Stimulated activated CD8-positive, alpha-beta memory T cell treated with anti-CD3 and anti-CD28 coated beads, Interleukin-12 subunit alpha, Interleukin-12 subunit beta, amount 100 ng/mL, for 24 hours (primary cell): ENCODE data around the gene ATP6V1G2.

Source experiments
- DNase-seq: peaks from one replicate; pipeline ENCODE4 v3.0.0-alpha.2; 2020; ENCODE audit errors: extremely low read depth

Gene ATP6V1G2

GRCh38 chr6:31547727-31548543 lies 1.5 kb upstream of the ATP6V1G2 start:
- DNase-seq = no peak

- peak; percentile 81 for DNase-seq
Observed at GRCh38 chr6:31546958-31547726, 734 bp upstream of the ATP6V1G2 start, which contains the start of gene NFKBIL1. TSS of gene NFKBIL1 (plus strand) at chr6:31547608. CDS start at chr6:31547695, 87 bp downstream.

DNA sequence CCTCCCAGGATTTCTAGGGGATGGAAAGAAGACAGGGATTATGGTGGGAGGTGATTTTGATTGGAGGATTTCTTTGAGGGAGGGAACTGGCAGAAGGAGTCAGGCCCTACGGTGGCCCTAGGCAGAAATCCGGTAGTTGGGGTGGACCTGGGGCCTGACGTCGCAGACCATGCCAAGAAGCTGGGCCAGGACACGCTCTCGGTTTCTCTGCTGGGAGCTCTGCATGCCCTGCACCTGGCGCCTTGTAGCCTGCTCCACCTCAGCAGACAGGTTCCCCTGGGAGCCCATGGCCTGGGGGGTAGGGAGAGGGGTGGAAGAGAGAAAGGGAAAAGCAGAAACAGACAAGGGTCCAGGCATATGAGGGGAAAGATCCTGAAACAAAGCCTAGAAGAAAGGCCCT lies 1.1 kb downstream of the ATP6V1G2 start:
- no peak for DNase-seq

- no peak for DNase-seq
Observed at GRCh38 chr6:31544676-31545075, 1.7 kb downstream of the ATP6V1G2 start.

DNA sequence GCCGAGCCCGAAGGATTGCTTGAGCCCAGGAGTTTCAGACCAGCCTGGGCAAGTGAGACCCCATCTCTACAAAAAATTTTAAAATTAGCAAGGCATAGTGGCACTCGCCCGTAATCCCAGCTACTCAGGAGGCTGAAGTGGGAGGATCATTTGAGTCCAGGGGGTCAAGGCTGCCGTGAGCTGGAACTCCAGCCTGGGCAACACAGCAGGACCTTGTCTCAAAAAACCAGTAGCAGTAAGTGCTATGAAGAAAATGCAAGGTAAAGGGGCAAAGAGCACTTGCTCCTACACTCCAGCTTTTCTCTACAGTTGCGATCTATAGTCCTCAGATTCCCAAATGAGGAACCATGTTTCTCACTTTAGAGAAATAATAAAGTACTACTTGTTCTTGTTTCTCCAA lies 2.8 kb downstream of the ATP6V1G2 start:
- DNase-seq = no peak

DNA sequence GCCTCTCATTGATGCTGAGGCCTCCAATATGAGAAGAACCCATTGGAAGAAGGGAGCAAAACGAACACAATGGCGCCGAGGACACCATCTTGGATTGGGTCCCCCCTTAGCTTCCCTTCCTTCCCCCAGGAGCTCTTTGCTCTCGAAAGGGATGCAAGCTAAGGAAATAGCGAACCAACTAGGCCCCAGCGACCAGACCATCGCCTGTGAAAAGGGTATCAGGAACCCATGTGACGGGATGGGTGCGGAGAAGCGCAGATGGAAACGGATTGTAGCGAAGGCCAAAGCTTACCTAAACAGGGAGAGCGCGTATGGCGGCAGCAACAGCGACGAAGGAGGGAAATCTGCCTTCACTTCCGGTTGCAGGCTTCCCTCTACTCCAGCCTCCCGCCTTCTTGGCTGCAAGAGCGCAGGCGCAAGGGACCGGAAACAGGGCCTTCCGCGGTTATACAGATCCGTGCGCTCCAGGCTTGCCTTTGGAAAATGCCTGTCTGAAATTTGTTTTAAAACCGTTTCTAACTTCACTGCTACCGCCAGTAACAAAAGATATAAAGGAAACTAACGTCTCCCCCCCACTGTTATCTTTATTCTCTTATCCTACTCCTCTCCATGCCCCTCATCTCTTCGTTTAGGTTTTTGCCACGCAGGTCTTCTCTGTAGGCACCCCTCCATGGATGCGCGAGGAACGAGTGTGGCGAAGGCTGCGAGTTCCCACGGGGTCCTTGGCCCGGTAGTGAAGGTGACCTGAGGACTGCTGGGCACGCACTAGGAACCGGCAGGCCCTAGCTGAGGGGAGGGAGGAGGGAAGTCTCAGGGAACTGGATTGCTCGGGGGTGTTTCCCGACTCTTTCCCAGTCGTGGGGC lies 4.5 kb downstream of the ATP6V1G2 start, which contains the start of gene DDX39B:
TSS of gene DDX39B (minus strand) at position 346 of the 864 bp plus-strand sequence. CDS start 1,471 bp downstream, outside the sequence.
- DNase-seq = peak; percentile 84

DNA sequence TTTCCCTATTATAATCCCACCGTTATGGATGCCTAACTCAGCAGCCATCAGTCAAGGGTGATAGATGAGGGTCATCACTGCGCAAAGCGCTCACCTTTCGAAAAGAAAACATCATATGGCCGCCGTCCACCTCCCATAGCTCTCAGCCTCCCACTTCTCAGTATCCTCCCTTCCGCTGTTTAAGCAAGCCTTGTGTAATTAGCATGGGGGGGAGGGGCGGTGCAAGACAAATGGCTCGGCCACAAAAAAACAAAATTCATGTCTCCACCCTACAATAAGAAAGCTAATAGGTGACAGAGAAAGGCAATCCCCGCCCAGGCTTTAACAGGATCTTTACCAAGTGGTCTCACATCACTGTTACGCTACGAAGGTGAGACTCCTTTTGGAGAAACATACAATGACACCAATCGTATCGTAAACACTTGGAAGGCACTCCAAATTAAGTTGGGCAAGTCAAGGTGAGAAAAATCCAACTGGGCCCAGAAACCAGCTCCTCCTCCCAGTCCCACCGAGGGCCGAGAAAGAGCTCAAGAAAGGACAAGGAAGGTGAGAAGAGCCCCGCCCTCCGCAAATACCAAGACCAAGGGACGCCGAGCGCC lies 5.2 kb downstream of the ATP6V1G2 start:
- DNase-seq = no peak

DNA sequence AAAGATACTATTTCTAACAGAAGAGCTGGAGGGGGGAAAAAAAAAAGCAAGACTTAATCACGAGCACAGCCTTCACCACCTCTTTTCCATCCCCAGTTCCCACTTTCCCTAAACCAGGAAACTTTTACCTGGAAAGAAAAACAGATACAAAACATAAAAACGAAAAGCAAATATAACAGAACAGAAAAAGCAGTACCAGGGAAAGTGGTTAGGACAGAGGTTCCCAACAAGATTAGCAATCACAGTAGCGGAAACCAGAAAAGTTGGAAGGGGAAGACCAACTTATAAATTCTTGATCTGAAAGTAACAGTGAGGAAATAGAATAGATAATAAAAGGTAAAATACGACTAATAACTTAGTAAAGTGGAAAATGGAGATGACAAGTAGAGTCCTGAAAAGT lies 5.8 kb downstream of the ATP6V1G2 start:
- no peak for DNase-seq

GRCh38 chr6:31538805-31539400 lies 7.5 kb downstream of the ATP6V1G2 start:
- DNase-seq = no peak

- no peak for DNase-seq
Observed at GRCh38 chr6:31535538-31536324, 10.7 kb downstream of the ATP6V1G2 start.

- no peak for DNase-seq
Observed at GRCh38 chr6:31534521-31535040, 11.8 kb downstream of the ATP6V1G2 start.

DNA sequence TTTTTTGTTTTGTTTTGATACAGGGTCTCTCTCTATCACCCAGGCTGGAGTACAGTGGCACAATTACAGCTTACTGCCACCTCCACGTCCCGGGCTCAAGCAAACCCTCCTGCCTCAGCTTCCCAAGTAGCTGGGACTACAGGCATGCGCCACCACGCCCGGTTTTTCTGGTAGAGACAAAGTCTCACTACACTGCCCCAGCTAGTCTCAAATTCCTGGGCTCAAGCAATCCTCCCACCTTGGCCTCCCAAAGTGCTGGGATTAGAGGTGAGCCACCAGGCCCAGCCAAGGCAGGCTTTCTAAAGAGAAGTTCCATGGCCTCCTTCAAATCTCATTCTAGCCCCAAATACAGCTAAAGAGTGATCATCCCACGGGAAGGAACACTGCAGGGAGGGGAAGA lies 12.4 kb downstream of the ATP6V1G2 start:
- DNase-seq = no peak

DNA sequence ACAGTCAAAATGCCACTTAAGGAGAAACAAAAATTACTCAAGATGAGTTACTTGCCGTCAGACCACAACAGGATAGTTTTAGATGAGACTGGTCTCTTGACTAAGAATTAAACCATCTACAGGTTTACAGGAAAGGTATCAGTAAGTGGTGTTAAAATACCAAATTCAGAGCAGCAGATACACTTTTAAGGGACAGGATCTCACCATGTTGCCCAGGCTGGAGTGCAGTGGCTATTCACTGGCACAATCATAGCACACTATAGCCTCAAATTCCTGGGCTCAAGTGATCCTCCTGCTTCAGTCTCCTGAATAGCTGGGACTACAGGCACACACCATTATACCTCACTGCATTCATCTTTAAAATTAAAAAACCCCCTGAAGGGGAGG lies 13.0 kb downstream of the ATP6V1G2 start:
- no peak for DNase-seq

GRCh38 chr6:31532644-31533454 lies 13.6 kb downstream of the ATP6V1G2 start:
- no peak for DNase-seq

DNA sequence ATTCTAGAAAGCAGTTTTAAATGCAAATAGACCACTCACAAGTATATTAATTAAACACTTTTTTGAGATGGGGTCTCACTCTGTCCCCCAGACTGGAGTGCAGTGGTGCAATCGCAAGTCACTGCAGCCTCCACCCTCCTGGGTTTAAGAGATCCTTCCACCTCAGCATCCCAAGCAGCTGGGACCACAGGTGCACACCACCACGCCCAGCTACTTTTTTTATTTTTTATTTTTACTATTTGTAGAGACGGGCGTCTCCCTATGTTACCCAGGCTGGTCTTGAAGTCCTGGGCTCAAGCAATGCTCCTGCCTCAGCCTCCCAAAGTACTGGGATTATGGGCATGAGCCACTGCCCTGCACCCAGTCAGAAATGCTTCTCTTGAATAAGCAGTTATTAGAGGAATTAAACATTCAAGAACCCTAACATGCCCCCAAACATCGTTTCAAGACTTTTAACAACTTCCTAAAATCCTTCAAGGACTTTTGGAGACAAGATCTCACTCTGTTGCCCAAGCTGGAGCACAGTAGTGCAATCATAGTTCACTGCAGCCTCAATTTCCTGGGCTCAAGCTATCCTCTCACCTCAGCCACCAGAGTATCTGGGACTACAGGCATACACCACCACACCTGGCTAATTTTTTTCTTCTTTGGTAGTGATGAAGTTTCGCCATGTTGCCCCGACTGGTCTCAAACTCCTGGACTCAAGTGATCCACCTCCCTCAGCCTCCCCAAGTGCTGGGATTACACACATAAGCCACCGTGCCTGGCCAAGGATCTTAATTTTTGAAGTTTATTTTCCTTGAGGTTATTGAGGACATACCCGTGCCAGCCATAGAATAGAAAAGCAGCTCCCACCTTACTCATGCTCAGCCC lies 14.4 kb downstream of the ATP6V1G2 start:
- no peak for DNase-seq

GRCh38 chr6:31531162-31531561 lies 15.2 kb downstream of the ATP6V1G2 start:
- no peak for DNase-seq

DNA sequence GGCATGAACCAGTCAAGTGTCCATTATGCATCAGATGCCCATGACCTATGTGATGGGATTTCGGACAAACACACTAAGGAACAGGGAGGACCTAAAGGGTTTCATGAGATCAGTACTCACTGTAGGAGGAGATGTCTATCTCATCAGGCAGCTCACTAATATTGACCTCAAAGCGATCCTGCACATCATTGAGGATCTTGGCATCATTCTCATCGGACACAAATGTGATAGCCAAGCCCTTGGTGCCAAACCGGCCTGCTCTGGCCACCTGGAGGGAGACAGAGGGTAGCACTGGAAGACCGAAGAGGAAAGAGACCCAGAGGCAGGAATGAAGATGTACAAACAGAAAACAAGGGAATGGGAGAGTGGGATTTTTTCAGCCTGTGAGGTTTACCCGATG lies 15.7 kb downstream of the ATP6V1G2 start:
- DNase-seq = no peak
